HEK293 (cell line): ENCODE measurements around the gene NCKAP5.

Experiments
- CTCF ChIA-PET: fragments of 350-600 bp; formaldehyde crosslinking; extraction: SDS; loops from one replicate; lab custom pipeline; 2021; ENCODE audit warnings: antibody characterized with exemption; lab: Yijun Ruan, JAX
- POLR2A ChIA-PET: fragments of 300-600 bp; formaldehyde crosslinking; extraction: SDS; loops from one replicate; lab custom pipeline; 2020; ENCODE audit warnings: antibody characterized with exemption, inconsistent platforms; lab: Yijun Ruan, JAX
- H3K27ac ChIP-seq: fragments of 200-500 bp; sonication (Bioruptor generic); 2 replicates; pipeline ENCODE4 v1.5.1; 2014; ENCODE audit warnings: low read depth, low read length, control low read depth, inconsistent platforms; ENCODE audit errors: extremely low read depth
- H3K36me3 ChIP-seq, 2 experiments: fragments of 200-500 bp in 1 of 2; sonication (Bioruptor generic) in 1 of 2; 1 replicate in 1 of 2; 2 replicates in 1 of 2; pipeline ENCODE4 v1.5.1; 2014 to 2017; ENCODE audit warnings: inconsistent platforms in 2 of 2, low read length in 2 of 2; ENCODE audit not compliant: control insufficient read depth in 2 of 2, insufficient read depth in 1 of 2
- H3K4me1 ChIP-seq: fragments of 200-500 bp; sonication (Bioruptor generic); 2 replicates; pipeline ENCODE4 v1.5.1; 2014; ENCODE audit warnings: mild to moderate bottlenecking, low read length, inconsistent platforms; ENCODE audit not compliant: control insufficient read depth, insufficient read depth
- H3K4me3 ChIP-seq: 2 replicates; pipeline ENCODE4 v1.5.1; 2011; ENCODE audit warnings: low read depth, mild to moderate bottlenecking, control low read depth, low read length, moderate library complexity
- H3K9me3 ChIP-seq: fragments of 200-500 bp; sonication (Bioruptor generic); 2 replicates; pipeline ENCODE4 v1.5.1; 2014; ENCODE audit warnings: low read depth, low read length, inconsistent platforms; ENCODE audit not compliant: control insufficient read depth, insufficient read depth
- GFI1B ChIP-seq: fragments of 450-650 bp; formaldehyde crosslinking; IDR thresholded peaks from 2 replicates; pipeline ENCODE4 v1.5.1; 2016; ENCODE audit warnings: missing biosample characterization, missing genetic modification characterization
- KLF9 ChIP-seq: fragments of 450-650 bp; formaldehyde crosslinking; IDR thresholded peaks from 2 replicates; pipeline ENCODE4 v1.5.1; 2016; ENCODE audit warnings: missing biosample characterization, missing genetic modification characterization, low read depth
- WT1 ChIP-seq: fragments of 450-650 bp; formaldehyde crosslinking; IDR thresholded peaks from 2 replicates; pipeline ENCODE4 v1.5.1; 2016; ENCODE audit warnings: missing biosample characterization, missing genetic modification characterization
- ZBTB49 ChIP-seq: fragments of 450-650 bp; formaldehyde crosslinking; IDR thresholded peaks from 2 replicates; pipeline ENCODE4 v1.5.1; 2016; ENCODE audit warnings: missing biosample characterization, missing genetic modification characterization, low read depth
- ZNF133 ChIP-seq: fragments of 450-650 bp; formaldehyde crosslinking; IDR thresholded peaks from 2 replicates; pipeline ENCODE4 v1.5.1; 2016; ENCODE audit warnings: missing biosample characterization, missing genetic modification characterization
- ZNF138 ChIP-seq: fragments of 450-650 bp; formaldehyde crosslinking; IDR thresholded peaks from 2 replicates; pipeline ENCODE4 v1.5.1; 2016; ENCODE audit warnings: missing biosample characterization, missing genetic modification characterization, borderline replicate concordance
- ZNF174 ChIP-seq: fragments of 450-650 bp; formaldehyde crosslinking; IDR thresholded peaks from 2 replicates; pipeline ENCODE4 v1.5.0; 2017; ENCODE audit warnings: missing biosample characterization, mild to moderate bottlenecking, missing genetic modification characterization
- ZNF26 ChIP-seq: fragments of 450-650 bp; formaldehyde crosslinking; IDR thresholded peaks from 2 replicates; pipeline ENCODE4 v1.5.1; 2016; ENCODE audit warnings: missing biosample characterization, missing genetic modification characterization
- ZNF274 ChIP-seq, 2 experiments: fragments of 200-500 bp in 1 of 2; fragments of 450-650 bp in 1 of 2; sonication (Bioruptor generic) in 1 of 2; formaldehyde crosslinking in 1 of 2; IDR thresholded peaks; 2 replicates each; pipeline versions ENCODE4 v1.5.1 to v1.6.1; 2014 to 2016; ENCODE audit warnings: borderline replicate concordance in 1 of 2, inconsistent platforms in 1 of 2, low read length in 1 of 2, missing biosample characterization in 1 of 2, missing genetic modification characterization in 1 of 2
- ZNF391 ChIP-seq: fragments of 450-650 bp; formaldehyde crosslinking; IDR thresholded peaks from 2 replicates; pipeline ENCODE4 v1.5.1; 2016; ENCODE audit warnings: low read depth, missing biosample characterization, missing genetic modification characterization, borderline replicate concordance
- ZNF514 ChIP-seq: fragments of 450-650 bp; formaldehyde crosslinking; IDR thresholded peaks from 2 replicates; pipeline ENCODE4 v1.5.1; 2016; ENCODE audit warnings: missing biosample characterization, missing genetic modification characterization
- ZNF521 ChIP-seq: fragments of 450-650 bp; formaldehyde crosslinking; IDR thresholded peaks from 2 replicates; pipeline ENCODE4 v1.5.1; 2017; ENCODE audit warnings: missing biosample characterization, mild to moderate bottlenecking, missing genetic modification characterization
- ZNF600 ChIP-seq: fragments of 450-650 bp; formaldehyde crosslinking; IDR thresholded peaks from 2 replicates; pipeline ENCODE4 v1.5.1; 2016; ENCODE audit warnings: missing biosample characterization, missing genetic modification characterization
- ZNF707 ChIP-seq: fragments of 450-650 bp; formaldehyde crosslinking; IDR thresholded peaks from 2 replicates; pipeline ENCODE4 v1.5.1; 2016; ENCODE audit warnings: missing biosample characterization, missing genetic modification characterization
- ZSCAN18 ChIP-seq: fragments of 450-650 bp; formaldehyde crosslinking; IDR thresholded peaks from 2 replicates; pipeline ENCODE4 v1.5.1; 2016; ENCODE audit warnings: missing biosample characterization, missing genetic modification characterization
- TF ChIP-seq, protein P1 (sequence below): fragments of 450-650 bp; formaldehyde crosslinking; conservative IDR thresholded peaks from 2 replicates; pipeline ENCODE4 v1.5.1; 2016; ENCODE audit warnings: low read depth, missing biosample characterization, missing genetic modification characterization
- TF ChIP-seq, protein P2 (sequence below): IDR thresholded peaks from 2 replicates; pipeline ENCODE4 v1.6.1; 2011; ENCODE audit warnings: mild to moderate bottlenecking, low read depth, low read length, borderline replicate concordance
- TF ChIP-seq, protein P3 (sequence below): fragments of 450-650 bp; formaldehyde crosslinking; IDR thresholded peaks from 2 replicates; pipeline ENCODE4 v1.5.1; 2016; ENCODE audit warnings: missing biosample characterization, missing genetic modification characterization
- TF ChIP-seq, protein P4 (sequence below): fragments of 450-650 bp; formaldehyde crosslinking; IDR thresholded peaks from 2 replicates; pipeline ENCODE4 v1.5.1; 2016; ENCODE audit warnings: missing biosample characterization, missing genetic modification characterization

Gene NCKAP5

DNA sequence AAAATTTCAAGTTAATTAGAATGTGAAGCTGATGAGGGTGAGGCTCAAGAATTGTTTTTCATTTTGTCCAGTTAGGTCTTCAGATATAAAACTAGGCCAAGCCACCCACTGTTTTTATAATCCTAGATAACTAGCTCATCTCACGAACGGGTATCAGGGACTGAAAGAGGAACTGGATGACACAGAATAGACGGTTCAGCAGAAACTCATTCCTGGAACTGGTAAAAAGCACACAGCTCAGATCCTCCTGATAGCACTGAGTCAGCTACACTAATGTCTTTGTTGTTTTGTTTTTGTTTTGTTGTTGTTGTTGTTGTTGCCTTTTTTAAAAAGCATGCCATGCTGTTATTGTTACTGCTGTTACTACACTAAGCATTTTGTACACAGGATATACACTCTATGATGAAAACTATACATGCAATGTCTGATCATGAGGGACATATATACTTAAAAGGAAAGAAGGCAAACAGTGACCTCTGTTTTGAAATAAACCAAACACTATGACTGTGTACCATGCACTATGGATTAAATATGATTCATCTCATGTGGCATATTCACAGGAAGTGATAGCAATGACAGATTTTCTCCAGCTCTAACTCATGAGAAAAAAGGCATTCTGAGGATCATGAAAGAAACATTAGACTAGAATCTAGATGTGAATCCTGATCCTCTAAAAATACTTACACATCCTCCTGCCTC is 437.6 kb downstream of the NCKAP5 start:
- Histone ChIP-seq H3K9me3 (no peaks in the 10 kb centered on the region), H3K4me3 (no peak overlapping the region), H3K36me3 (no peaks in the 10 kb centered on the region), H3K4me1 (no peaks in the 10 kb centered on the region), H3K27ac (no peak overlapping the region)
- no peak for TF ChIP-seq ZNF133 (tag by site-specific recombination)
- no peak for TF ChIP-seq WT1 (tag by site-specific recombination)
- TF ChIP-seq ZNF391 (tag by site-specific recombination), result no peak
- no peak for TF ChIP-seq ZNF26
- no peak for TF ChIP-seq ZNF514
- TF ChIP-seq ZNF707, result no peak
- TF ChIP-seq, protein P1, sequence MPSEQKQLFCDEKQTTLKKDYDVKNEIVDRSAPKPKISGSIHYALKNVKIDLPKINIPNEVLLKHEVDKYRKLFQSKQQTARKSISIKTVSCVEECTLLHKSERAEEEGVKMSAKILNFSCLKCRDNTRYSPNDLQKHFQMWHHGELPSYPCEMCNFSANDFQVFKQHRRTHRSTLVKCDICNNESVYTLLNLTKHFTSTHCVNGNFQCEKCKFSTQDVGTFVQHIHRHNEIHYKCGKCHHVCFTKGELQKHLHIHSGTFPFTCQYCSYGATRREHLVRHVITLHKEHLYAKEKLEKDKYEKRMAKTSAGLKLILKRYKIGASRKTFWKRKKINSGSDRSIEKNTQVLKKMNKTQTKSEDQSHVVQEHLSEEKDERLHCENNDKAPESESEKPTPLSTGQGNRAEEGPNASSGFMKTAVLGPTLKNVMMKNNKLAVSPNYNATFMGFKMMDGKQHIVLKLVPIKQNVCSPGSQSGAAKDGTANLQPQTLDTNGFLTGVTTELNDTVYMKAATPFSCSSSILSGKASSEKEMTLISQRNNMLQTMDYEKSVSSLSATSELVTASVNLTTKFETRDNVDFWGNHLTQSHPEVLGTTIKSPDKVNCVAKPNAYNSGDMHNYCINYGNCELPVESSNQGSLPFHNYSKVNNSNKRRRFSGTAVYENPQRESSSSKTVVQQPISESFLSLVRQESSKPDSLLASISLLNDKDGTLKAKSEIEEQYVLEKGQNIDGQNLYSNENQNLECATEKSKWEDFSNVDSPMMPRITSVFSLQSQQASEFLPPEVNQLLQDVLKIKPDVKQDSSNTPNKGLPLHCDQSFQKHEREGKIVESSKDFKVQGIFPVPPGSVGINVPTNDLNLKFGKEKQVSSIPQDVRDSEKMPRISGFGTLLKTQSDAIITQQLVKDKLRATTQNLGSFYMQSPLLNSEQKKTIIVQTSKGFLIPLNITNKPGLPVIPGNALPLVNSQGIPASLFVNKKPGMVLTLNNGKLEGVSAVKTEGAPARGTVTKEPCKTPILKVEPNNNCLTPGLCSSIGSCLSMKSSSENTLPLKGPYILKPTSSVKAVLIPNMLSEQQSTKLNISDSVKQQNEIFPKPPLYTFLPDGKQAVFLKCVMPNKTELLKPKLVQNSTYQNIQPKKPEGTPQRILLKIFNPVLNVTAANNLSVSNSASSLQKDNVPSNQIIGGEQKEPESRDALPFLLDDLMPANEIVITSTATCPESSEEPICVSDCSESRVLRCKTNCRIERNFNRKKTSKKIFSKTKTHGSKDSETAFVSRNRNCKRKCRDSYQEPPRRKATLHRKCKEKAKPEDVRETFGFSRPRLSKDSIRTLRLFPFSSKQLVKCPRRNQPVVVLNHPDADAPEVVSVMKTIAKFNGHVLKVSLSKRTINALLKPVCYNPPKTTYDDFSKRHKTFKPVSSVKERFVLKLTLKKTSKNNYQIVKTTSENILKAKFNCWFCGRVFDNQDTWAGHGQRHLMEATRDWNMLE, result no peak
- no peak for TF ChIP-seq ZSCAN18
- no peak for TF ChIP-seq ZNF138
- TF ChIP-seq ZNF600, result no peak
- POLR2A ChIA-PET, result no interaction called here
- CTCF ChIA-PET, result interaction anchor here (0.6 kb wide), 1 partner anchor 480 kb away, joined by 4 read pairs; no protein-coding TSS in a partner anchor

DNA sequence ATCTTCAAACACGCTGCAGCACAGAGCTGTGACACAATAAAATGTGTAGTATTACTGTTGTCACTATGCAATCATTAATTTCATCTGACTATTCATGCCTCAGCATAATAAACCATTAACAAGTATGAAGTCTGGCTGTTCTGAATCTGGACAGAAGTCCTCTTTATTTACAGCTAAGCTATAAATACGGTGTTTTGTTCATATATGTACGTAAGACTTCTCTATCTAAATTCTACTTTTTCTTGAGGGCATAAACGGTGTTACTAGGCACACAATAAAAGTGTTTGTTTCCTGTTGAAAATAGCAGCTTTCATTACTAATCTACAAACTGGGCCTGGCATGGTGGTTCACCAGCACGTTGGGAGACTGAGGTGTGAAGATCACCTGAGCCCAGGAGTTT is 443.8 kb downstream of the NCKAP5 start:
- H3K36me3 ChIP-seq, result no peaks in the 10 kb centered on the region
- H3K4me1 ChIP-seq, result no peaks in the 10 kb centered on the region; the same call in 1 of the 2 replicates
- H3K27ac ChIP-seq, result no peak overlapping the region
- no peaks in the 10 kb centered on the region for H3K9me3 ChIP-seq
- ChIA-PET CTCF (no interaction called here), POLR2A (no interaction called here)
- no peak overlapping the region for H3K4me3 ChIP-seq
- no peak for TF ChIP-seq GFI1B (tag by site-specific recombination)
- TF ChIP-seq ZNF174 (tag by site-specific recombination), result no peak
- TF ChIP-seq ZNF521 (tag by site-specific recombination), result no peak
- TF ChIP-seq, protein P2, sequence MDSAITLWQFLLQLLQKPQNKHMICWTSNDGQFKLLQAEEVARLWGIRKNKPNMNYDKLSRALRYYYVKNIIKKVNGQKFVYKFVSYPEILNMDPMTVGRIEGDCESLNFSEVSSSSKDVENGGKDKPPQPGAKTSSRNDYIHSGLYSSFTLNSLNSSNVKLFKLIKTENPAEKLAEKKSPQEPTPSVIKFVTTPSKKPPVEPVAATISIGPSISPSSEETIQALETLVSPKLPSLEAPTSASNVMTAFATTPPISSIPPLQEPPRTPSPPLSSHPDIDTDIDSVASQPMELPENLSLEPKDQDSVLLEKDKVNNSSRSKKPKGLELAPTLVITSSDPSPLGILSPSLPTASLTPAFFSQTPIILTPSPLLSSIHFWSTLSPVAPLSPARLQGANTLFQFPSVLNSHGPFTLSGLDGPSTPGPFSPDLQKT, result no peak
- TF ChIP-seq, protein P3, sequence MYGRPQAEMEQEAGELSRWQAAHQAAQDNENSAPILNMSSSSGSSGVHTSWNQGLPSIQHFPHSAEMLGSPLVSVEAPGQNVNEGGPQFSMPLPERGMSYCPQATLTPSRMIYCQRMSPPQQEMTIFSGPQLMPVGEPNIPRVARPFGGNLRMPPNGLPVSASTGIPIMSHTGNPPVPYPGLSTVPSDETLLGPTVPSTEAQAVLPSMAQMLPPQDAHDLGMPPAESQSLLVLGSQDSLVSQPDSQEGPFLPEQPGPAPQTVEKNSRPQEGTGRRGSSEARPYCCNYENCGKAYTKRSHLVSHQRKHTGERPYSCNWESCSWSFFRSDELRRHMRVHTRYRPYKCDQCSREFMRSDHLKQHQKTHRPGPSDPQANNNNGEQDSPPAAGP (tag by site-specific recombination), result no peak
- no peak for TF ChIP-seq ZBTB49
- TF ChIP-seq ZNF274 (IDR thresholded peaks at IDR 0.05; ENCODE audit: low read length), result no peak
- TF ChIP-seq ZNF274 (tag by site-specific recombination; IDR thresholded peaks at IDR 0.05; ENCODE audit: borderline replicate concordance), result no peak
- TF ChIP-seq KLF9 (tag by site-specific recombination), result no peak
- TF ChIP-seq, protein P4, sequence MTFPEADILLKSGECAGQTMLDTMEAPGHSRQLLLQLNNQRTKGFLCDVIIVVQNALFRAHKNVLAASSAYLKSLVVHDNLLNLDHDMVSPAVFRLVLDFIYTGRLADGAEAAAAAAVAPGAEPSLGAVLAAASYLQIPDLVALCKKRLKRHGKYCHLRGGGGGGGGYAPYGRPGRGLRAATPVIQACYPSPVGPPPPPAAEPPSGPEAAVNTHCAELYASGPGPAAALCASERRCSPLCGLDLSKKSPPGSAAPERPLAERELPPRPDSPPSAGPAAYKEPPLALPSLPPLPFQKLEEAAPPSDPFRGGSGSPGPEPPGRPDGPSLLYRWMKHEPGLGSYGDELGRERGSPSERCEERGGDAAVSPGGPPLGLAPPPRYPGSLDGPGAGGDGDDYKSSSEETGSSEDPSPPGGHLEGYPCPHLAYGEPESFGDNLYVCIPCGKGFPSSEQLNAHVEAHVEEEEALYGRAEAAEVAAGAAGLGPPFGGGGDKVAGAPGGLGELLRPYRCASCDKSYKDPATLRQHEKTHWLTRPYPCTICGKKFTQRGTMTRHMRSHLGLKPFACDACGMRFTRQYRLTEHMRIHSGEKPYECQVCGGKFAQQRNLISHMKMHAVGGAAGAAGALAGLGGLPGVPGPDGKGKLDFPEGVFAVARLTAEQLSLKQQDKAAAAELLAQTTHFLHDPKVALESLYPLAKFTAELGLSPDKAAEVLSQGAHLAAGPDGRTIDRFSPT (tag by site-specific recombination), result no peak
